ENCODE results near the gene ST3GAL2. TPM values are rescaled to one million over a fixed set of nuclear protein-coding genes. Genes with fewer than 3 reads are reported as not detected.

Gene ST3GAL2
- total RNA-seq, 2 donors from 2014 or later, result 63.0 to 66.0 TPM

DNA sequence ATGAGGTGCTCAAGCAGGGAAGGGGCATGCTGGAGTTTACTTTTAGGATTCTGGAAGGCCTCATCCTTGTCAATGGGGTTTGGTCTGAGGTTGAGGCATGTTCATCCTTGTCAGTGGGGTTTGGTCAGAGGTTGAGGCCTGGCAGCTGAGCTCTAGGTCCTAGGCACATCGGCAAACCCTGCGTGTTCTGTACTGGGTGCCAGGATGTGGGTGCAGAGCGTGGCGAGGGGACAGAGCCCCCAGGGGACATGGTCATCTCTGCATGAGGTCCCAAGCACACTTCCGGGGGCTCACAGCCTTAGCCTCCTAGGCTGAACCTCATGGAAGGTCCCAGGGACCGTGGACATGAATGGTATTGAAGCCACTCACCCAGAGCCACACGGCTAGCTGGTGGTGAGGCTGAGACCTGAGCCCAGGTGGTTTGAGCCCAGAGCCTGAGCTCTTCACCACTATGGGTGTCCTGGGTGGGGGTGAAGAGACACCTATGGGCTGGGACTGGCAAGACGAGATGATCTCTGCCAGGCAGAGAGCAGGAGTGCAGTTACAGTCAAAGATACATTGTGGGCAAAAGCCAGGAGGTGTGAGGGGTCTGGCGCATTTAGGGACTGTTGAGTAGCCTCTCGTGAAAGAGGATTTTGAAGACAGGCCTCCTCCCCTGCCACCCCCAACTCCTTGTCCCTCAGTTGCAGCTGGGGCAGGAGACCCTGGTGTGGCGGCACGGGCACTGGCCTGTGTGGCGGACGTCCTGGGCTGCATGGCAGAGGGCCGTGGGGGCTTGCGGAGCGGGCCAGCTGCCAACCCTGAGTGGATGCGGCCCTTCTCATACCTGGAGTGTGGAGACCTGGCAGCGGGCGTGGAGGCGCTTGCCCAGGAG lies 34.8 kb upstream of the ST3GAL2 start:
- H3K4me3 Mint-ChIP-seq, result no peak overlapping the region
- ATAC-seq, result no peak
- peaks cover 3 to 9% of the 10 kb centered on the region in 2 donors for H3K4me1 Mint-ChIP-seq (ENCODE audit: low read depth in 2 of 2)
- DNase-seq (ENCODE audit: low spot score), result no peak
- H3K27ac Mint-ChIP-seq, result no peak overlapping the region
- H3K36me3 Mint-ChIP-seq, result no peaks in the 10 kb centered on the region
- no peaks in the 10 kb centered on the region for H3K27me3 Mint-ChIP-seq
- H3K9me3 Mint-ChIP-seq, result no peaks in the 10 kb centered on the region

DNA sequence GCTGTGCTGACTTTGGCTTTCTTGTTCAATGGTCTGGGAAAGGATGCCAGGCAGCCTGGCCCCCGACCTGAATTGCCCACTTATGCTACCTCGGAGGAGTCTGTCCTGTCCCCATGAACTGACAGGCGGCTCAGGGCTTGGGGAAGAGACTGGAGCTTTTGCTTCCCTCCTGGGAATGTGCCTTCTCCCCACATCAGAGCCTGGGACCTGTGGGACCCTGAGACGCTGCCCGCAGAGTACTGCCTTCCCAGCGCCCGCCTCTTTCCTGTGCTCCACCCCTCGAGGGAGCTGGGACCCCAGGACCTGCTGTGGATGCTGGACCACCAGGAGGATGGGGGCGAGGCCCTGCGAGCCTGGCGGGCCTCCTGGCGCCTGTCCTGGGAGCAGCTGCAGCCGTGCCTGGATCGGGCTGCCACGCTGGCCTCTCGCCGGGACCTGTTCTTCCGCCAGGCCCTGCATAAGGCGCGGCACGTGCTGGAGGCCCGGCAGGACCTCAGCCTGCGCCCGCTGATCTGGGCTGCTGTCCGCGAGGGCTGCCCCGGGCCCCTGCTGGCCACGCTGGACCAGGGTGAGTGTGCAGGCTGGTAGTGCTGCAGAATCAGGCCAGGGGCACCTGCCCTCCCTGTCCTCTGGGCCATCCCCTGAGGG lies 34.0 kb upstream of the ST3GAL2 start:
- no peaks in the 10 kb centered on the region for H3K36me3 Mint-ChIP-seq
- no peaks in the 10 kb centered on the region for H3K27me3 Mint-ChIP-seq
- no peak overlapping the region for H3K27ac Mint-ChIP-seq
- peaks cover 3 to 9% of the 10 kb centered on the region in 2 donors for H3K4me1 Mint-ChIP-seq (ENCODE audit: low read depth in 2 of 2)
- no peak overlapping the region for H3K4me3 Mint-ChIP-seq
- H3K9me3 Mint-ChIP-seq, result no peaks in the 10 kb centered on the region
- no peak for DNase-seq (ENCODE audit: low spot score)
- ATAC-seq, result no peak

DNA sequence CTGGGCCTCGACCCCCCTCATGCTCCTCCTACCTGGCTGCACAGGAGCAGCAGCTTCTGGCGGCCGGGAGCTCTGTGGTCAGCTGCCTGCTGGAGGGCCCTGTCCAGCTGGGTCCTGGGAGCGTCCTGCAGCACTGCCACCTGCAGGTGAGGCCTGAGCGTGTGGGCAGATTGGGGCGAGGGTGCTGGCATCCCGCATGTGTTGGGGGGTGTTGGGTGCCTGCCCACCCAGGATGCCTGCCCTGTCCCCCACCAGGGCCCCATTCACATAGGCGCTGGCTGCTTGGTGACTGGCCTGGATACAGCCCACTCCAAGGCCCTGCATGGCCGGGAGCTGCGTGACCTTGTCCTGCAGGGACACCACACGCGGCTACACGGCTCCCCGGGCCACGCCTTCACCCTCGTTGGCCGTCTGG lies 32.0 kb upstream of the ST3GAL2 start:
- Mint-ChIP-seq H3K27me3 (no peaks in the 10 kb centered on the region), H3K4me1 (ENCODE audit: low read depth in 2 of 2) (peaks cover 0 to 3% of the 10 kb centered on the region in 2 donors)
- peak in 1 of 2 donors; percentile 7 for ATAC-seq

DNA sequence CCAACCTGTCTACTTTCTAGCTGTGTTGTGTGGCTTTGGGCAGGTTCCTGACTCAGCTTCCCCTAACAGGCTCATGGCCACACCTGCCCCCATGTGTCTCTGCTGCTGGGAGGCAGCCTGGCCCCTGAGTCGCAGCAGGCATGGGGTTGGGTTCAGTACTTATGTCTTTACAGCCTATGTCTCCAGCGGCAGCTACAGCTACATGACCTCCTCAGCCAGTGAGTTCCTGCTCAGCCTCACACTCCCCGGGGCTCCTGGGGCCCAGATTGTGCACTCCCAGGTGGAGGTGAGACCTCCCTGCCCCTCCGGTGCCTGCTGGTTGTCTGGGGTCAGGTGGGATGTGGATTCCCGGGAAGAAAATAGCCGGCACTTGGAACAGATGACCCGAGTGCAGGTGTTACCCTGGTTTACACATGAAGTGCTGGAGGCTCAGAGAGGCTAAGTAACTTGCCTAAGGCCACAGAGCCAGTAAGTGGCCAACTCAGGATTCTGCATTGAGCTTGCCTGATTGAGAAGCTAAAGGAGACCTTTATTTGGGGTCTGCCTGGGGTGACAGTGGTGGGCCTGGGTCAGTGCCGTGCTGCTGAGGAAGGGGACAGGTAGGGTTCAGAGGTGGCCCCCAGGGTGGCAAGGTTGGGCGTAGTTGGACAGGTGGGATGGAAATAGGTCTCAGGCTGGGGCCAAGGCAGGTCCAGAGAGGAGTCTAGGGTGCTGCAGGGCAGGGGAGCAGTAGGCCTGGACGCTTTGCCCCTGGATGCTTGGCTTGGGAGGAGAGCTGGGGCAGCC lies 31.4 kb upstream of the ST3GAL2 start:
- no peaks in the 10 kb centered on the region for H3K27me3 Mint-ChIP-seq
- no peak overlapping the region for H3K4me3 Mint-ChIP-seq
- no peak for DNase-seq (ENCODE audit: low spot score)
- no peaks in the 10 kb centered on the region for H3K9me3 Mint-ChIP-seq
- no peak for ATAC-seq
- H3K36me3 Mint-ChIP-seq, result no peaks in the 10 kb centered on the region
- H3K4me1 Mint-ChIP-seq (ENCODE audit: low read depth in 2 of 2), result peaks cover 0 to 3% of the 10 kb centered on the region in 2 donors
- peak overlapping the region in 1 of 2 donors; percentile 61 for H3K27ac Mint-ChIP-seq

More for the DNA sequence above, 32.0 kb upstream of the ST3GAL2 start:
- no peak for DNase-seq (ENCODE audit: low spot score)
- no peaks in the 10 kb centered on the region for H3K36me3 Mint-ChIP-seq
- no peaks in the 10 kb centered on the region for H3K9me3 Mint-ChIP-seq
- no peak overlapping the region for H3K4me3 Mint-ChIP-seq
- H3K27ac Mint-ChIP-seq, result peak overlapping the region in 1 of 2 donors; percentile 61

DNA sequence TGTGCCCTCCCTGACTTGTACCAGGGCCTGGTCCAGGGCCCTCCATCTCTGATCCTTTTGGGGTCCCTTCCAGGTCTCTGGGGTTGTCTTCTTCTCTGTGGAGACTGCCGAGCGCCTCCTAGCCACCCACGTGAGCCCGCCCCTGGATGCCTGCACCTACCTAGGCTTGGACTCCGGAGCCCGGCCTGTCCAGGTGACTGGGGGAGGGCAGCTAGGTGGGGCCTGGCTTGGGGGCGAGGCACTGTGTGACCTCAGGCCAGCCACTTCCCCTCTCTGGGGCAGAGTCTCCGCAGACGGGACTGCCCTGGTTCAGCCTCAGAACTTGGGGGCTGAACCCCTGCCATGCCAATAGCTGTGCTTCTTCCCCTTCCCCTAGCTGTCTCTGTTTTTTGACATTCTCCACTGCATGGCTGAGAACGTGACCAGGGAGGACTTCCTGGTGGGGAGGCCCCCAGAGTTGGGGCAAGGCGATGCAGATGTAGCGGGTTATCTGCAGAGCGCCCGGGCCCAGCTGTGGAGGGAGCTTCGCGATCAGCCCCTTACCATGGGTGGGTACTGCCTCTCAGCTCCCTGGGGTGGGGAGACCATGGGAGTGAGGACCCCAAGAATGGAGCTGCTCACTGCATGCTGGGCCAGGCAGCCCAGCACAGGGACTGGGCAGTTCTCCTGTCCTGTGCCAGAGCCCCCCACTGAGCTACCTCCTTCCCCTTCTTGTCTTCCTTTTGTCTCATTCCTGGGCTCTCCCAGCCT lies 30.1 kb upstream of the ST3GAL2 start:
- Mint-ChIP-seq H3K4me3 (no peak overlapping the region), H3K36me3 (no peaks in the 10 kb centered on the region), H3K9me3 (no peaks in the 10 kb centered on the region), H3K27me3 (no peaks in the 10 kb centered on the region), H3K27ac (no peak overlapping the region), H3K4me1 (ENCODE audit: low read depth in 2 of 2) (peaks cover 0 to 3% of the 10 kb centered on the region in 2 donors)
- DNase-seq (ENCODE audit: low spot score), result no peak
- ATAC-seq, result peak in 1 of 2 donors; percentile 11

DNA sequence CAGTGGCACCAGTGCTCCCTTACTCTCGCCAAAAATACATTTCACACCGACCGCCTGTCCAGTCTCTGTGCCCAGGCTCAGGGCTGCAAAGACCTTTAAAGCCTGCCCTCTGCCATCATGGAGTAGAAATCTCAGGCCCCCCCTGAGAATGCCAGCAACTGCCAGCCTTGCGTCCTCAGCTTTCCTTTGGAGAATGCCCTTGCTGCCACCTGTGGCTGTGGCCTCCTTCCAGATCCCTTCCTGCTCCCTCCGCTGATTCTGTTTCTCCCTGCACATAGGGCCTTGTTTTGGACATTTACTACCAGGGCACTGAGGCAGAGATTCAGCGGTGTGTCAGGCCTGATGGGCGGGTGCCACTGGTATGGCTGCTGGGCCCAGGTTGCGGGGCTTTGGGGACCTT lies 28.7 kb upstream of the ST3GAL2 start:
- Mint-ChIP-seq H3K27me3 (no peaks in the 10 kb centered on the region), H3K9me3 (no peaks in the 10 kb centered on the region), H3K4me1 (ENCODE audit: low read depth in 2 of 2) (peaks cover 0 to 3% of the 10 kb centered on the region in 2 donors), H3K36me3 (no peaks in the 10 kb centered on the region), H3K27ac (no peak overlapping the region), H3K4me3 (no peak overlapping the region)
- ATAC-seq (no peak), DNase-seq (ENCODE audit: low spot score) (no peak)

DNA sequence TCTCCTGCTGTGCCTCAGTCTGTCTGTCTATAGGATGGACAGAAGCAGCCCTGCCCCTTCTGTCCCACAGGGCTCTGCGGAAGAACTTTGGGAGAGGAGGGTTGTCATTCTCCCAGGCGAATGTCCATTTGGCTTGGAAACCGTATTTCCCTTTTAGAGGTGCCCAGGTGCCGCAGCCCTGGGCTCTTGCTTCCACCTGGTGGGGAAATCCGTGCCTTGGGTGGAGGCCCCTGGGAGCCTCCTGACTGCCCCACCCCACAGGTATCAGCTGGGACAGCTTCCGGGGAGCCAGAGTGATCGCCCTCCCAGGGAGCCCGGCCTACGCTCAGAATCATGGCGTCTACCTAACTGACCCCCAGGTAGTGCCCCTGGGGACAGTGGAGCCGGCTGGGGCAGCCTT lies 28.2 kb upstream of the ST3GAL2 start:
- Mint-ChIP-seq H3K4me3 (no peak overlapping the region), H3K4me1 (ENCODE audit: low read depth in 2 of 2) (peaks cover 0 to 3% of the 10 kb centered on the region in 2 donors), H3K27me3 (no peaks in the 10 kb centered on the region), H3K27ac (no peak overlapping the region), H3K36me3 (no peaks in the 10 kb centered on the region), H3K9me3 (no peaks in the 10 kb centered on the region)
- no peak for DNase-seq (ENCODE audit: low spot score)
- ATAC-seq, result no peak

DNA sequence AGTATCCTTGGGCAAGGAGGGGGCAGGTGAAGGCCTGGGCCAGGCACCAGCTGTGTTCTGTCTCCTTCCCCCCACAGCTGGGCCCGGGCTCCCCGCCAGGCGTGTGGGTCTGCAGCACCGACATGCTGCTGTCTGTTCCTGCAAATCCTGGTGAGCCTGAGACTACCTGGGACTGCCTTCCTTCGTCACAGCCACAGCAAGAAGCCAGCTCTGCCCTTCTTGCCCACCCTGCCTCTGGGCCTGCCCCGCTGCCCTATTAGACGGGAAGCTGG lies 27.8 kb upstream of the ST3GAL2 start:
- no peaks in the 10 kb centered on the region for H3K27me3 Mint-ChIP-seq
- no peaks in the 10 kb centered on the region for H3K9me3 Mint-ChIP-seq
- DNase-seq (ENCODE audit: low spot score) (no peak), ATAC-seq (no peak)
- H3K36me3 Mint-ChIP-seq, result no peaks in the 10 kb centered on the region
- H3K4me1 Mint-ChIP-seq (ENCODE audit: low read depth in 2 of 2), result peaks cover 0 to 4% of the 10 kb centered on the region in 2 donors
- H3K27ac Mint-ChIP-seq, result no peak overlapping the region
- H3K4me3 Mint-ChIP-seq, result no peak overlapping the region

DNA sequence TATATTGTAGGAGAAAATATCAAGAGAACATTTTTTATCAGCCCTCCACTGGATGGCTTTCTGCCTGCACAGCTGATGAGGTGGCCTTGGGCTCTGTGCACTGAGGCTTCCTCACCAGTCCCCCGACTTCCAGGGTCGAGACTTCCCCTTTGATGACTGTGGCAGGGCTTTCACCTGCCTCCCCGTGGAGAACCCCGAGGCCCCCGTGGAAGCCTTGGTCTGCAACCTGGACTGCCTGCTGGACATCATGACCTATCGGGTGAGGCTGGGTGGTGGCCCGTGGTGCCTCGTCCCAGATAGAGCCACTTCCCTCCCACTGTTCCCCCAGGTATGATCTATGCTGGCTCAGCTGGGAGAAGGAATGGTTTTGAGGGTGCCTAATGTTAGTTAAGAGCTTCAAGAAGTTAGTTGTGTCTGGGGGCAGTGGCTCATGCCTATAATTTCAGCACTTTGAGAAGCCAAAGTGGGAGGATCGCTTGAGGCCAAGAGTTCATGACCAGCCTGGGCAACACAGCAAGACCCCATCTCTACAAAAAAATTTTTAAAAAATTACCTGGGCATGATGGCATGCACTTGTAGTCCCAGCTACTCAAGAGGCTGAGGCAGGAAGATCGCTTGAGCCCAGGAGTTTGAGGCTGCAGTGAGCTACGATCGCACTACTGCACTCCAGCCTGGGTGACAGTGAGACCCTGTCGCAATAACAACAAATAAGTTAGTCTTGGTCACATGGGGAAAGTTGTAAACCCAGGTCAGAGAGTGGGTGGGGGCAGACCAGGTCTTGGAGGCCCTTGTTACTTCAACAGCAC lies 27.3 kb upstream of the ST3GAL2 start:
- Mint-ChIP-seq H3K4me3 (no peak overlapping the region), H3K9me3 (no peaks in the 10 kb centered on the region), H3K4me1 (ENCODE audit: low read depth in 2 of 2) (peaks cover 0 to 6% of the 10 kb centered on the region in 2 donors), H3K36me3 (no peaks in the 10 kb centered on the region), H3K27me3 (no peaks in the 10 kb centered on the region), H3K27ac (no peak overlapping the region)
- ATAC-seq, result no peak
- DNase-seq (ENCODE audit: low spot score), result no peak

DNA sequence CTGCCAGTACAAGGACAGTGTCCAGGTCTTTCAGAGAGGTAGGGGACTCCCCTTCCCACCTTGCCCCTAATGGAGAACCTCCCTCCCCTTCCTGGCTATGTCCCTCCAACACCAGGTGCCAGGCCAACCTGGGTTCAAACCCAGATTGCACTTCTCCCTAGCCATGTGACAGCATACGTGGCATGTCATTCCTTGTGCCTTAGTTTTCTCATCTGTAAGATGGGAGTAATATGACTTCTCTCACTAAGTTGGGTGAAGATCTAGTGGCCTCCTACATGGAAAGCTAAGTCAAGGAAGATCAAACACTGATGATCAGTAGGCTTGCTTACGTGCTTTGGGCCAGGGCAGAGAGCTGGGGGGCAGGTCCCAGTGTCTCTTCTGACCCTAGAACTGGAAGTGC lies 24.3 kb upstream of the ST3GAL2 start:
- no peaks in the 10 kb centered on the region for H3K27me3 Mint-ChIP-seq
- no peaks in the 10 kb centered on the region for H3K36me3 Mint-ChIP-seq
- no peak overlapping the region for H3K27ac Mint-ChIP-seq
- DNase-seq (ENCODE audit: low spot score) (no peak), ATAC-seq (no peak)
- H3K9me3 Mint-ChIP-seq, result no peaks in the 10 kb centered on the region
- H3K4me1 Mint-ChIP-seq (ENCODE audit: low read depth in 2 of 2), result peaks cover 0 to 3% of the 10 kb centered on the region in 2 donors
- H3K4me3 Mint-ChIP-seq, result no peak overlapping the region

DNA sequence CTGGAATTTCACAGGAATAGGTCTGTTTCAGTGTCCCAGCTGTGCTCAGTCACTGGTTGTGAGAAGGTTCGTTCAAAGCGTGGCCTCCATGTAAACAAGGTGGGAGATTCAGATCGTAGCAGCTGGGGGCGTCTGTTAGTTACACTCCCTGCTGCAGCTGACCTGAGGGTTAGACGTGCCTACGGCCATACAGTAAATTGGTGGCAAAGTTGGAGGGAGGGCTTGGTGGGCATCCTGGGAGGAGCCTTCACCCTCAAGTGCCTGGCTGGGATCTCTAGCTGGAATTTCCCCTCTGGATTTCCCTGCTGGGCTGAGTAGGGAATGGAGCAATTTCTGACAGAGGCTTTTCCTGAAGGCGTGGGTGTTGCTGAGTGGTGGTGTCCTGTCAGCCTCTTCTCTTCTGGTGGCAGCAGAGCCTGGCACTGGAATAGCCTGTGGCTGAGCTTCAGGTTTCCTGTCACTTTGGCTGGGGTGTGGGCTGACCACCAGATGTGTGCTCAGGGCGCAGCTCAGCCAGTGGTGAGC lies 21.9 kb upstream of the ST3GAL2 start:
- Mint-ChIP-seq H3K27ac (no peak overlapping the region), H3K27me3 (no peaks in the 10 kb centered on the region), H3K4me3 (no peak overlapping the region), H3K9me3 (no peaks in the 10 kb centered on the region), H3K36me3 (no peaks in the 10 kb centered on the region), H3K4me1 (ENCODE audit: low read depth in 2 of 2) (peaks cover 0 to 3% of the 10 kb centered on the region in 2 donors)
- DNase-seq (ENCODE audit: low spot score) (no peak), ATAC-seq (peak; percentile 31 to 71)

DNA sequence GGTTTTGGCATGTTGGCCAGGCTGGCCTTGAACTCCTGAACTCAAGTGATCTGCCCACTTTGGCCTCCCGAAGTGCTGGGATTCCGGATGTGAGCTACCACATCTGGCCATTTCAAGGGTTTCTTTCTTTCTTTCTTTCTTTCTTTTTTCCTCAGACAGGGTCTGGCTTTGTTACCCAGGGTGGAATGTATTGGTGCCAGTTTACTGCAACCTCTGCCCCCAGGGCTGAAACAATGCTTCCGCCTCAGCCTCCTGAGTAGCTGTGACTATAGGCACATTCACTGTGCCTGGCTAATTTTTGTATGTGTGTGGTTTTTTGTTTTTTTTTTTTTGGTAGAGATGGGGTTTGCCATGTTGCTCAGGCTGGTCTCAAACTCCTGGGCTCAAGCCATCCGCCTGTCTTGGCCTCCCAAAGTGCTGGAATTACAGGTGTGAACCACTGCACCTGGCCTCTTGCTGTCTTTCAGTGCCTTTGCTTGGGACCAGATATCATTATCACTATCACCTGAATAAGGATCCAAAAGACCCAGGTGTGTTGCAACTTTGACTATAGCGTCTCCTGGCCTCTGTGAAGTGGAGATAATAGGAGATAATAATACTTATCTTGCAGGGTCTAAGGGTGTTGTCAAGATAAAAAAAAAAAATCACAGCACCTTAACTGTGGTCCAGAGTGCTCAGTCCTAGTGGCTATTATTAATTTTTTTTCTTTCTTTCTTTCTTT lies 18.7 kb upstream of the ST3GAL2 start:
- H3K27ac Mint-ChIP-seq, result no peak overlapping the region
- H3K4me1 Mint-ChIP-seq (ENCODE audit: low read depth in 2 of 2), result peaks cover 11 to 13% of the 10 kb centered on the region in 2 donors
- DNase-seq (ENCODE audit: low spot score) (no peak), ATAC-seq (no peak)
- no peaks in the 10 kb centered on the region for H3K9me3 Mint-ChIP-seq
- no peaks in the 10 kb centered on the region for H3K36me3 Mint-ChIP-seq
- H3K27me3 Mint-ChIP-seq, result no peaks in the 10 kb centered on the region
- H3K4me3 Mint-ChIP-seq, result no peak overlapping the region
